ENCODE results near the gene FOXK1.

FOXK1 gene

DNA sequence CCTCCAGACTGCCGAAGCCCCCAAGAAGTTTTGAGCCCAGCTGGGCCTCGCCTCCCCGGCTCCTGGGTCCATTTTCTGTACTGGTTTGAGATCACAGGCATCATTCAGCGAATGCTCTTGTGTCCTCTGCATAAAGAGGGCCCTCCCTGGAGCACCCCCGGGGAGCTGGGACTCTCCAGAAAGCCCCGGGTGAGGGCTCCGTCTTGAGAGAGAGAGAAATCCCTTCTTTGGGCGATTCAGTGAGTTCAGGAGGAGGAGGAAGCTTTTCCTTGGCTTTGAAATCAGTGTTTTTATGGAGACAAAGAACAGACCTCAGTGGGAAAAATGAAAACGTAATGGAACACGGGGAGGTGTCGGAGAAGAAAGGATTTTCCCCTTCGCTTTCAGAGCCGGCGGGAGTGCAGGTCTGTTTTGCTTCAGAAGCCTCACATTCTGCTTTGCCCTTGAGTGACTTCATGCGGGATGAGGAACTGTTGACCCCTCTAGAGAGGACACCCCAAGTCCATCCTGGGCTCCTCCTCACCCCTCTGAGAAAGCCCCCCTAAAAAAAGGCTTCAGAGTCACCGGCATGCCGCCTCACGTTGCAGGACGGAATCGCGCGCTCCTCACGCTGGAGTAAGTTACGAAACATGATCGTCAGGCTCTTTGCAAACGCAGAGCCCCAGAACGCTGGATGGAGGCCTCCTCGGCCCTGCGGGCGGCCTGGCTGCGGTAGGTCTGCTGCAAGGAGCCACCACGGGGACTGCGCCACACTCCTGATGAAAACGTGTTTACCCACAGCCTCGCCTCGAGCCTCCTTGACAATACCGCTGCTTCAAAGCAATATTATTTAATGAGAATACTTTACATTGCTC lies 84.8 kb downstream of the FOXK1 start:
- DNase-seq: no peak

DNA sequence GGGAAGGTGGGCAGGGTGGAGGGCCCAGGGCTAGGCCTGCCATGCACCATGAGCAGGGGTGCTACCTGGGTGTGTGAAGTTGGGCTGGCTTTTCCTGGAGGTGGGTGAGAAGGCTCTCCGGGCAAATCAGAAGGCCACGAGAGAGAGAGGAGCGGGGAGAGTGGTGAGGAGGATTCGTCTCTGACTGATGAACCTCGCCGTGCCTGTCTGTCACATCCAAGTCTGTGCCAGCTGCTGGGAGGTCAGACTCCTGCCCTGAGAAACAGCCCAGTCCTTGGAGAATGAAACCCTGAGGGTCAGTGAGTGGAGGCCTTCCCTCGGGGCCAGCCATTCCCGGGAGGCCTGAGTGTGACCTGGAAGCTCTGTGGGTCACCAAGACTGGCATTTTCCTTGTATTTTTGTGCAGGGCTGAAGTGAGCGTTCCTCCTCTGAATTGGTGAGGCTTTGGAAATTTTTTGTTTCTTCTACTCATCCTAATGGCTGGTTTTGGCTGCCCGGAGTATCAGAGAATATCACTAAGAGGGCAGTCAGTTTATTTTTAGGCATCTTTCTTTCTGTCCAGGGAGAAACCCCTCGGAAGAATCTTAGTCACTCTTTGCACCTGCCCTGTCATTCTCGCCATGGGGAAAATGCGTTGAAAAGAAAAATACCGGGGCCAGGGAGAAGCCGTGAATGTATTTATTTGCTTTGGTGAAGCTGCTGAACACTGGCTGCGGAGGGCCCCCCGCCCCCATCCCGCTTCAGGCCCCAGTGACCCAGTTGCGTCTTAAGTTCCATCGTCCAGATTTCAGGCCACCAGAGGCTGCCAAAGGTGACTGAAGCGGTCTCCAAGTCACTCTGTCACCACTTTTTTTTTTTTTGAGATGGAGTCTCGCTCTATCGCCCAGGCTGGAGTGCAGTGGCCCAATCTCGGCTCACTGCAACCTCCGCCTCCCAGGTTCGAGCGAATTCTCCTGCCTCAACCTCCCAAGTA lies 86.8 kb downstream of the FOXK1 start:
- DNase-seq: no peak

DNA sequence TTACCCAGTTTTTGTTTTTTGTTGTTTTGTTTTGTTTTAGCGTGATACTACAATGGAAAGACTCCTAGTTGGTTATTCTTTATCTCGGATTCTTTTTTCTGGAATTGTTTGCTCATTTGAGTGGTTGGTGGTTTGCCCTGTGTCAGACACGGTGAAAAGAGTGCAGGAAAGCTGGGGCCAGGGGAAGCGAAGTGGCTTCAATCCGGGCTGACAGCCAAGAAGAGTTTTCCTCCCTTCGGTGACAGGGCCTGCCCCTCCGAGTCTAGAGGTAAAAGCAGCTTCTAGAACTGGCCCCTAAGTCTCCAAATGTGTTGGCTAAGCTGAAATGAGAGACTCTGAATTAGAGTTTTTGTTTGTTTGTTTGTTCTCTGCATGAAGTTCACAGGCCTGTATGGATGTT lies 87.7 kb downstream of the FOXK1 start:
- DNase-seq: peak; percentile 21

DNA sequence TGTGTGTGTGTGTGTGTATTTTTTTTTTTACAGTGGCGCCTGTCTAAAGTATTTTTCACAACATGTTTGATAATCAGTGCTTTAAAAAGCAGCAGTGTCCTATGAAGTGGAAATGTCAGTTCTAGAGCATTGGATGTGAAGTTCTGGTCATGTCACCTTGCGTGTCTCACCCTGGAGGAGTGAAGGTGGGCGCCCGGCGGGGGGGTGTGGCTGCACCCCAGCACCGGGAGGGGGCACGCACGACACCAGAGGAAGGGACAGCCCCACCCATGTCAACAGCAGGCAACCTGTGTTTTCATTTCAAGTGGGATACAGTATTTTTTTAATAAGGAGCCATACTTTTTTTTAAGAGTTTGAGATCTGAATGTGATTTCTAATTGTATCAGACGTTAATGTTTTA lies 88.8 kb downstream of the FOXK1 start:
- DNase-seq: no peak

DNA sequence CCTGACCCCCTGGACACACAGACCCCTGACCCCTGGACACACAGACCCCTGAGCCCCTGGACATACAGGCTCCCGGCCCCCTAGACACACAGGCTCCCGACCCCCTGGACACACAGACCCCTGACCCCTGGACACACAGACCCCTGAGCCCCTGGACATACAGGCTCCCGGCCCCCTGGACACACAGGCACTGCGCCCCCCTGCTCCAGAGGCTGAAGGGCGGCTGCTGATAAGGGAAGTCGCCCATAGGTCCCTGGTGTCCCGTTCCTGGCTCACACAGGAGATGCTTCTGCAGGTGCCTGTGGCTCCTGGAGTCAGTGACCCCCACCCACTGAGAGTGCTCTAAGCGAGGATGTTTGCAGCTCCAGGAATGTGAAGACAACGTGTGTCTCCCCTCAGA lies 89.6 kb downstream of the FOXK1 start:
- DNase-seq: no peak

DNA sequence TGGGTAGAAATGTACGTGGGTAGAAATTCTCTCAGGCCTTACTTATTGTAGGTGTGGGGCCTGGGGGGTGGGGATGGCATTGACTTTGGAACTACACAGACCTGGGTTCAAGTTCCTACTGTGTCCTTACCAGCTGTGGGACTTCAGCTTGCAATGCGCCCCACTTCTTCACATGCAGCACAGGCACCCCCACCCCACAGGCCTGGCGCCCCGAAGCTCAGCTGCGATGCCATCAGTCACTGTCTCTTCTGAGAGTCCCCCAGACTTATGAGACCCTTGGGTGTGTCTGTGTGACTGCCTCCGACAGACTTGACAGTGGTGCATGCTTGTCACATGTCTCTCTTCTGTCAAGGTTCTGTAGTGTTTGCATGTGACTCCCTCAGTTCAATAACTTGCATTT lies 90.2 kb downstream of the FOXK1 start:
- DNase-seq: no peak

DNA sequence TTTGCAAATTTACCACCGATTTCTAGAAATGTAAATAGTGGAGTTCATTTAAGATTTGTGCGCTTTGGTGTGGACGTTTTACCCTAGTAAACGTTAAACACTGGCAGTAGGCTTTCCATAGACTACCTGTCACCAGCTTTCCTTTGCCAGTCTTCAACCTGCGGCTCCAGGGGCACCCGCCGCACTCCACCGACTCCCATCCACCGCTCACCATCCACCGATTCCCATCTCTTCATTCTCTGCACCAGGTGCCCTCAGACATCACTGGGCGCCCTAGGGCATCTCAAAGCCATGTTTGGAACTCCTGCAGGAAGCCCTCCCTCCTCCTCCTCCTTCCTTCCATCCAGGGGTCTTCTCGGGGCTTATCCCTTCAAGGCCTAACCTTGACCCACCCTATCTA lies 91.9 kb downstream of the FOXK1 start:
- DNase-seq: no peak

DNA sequence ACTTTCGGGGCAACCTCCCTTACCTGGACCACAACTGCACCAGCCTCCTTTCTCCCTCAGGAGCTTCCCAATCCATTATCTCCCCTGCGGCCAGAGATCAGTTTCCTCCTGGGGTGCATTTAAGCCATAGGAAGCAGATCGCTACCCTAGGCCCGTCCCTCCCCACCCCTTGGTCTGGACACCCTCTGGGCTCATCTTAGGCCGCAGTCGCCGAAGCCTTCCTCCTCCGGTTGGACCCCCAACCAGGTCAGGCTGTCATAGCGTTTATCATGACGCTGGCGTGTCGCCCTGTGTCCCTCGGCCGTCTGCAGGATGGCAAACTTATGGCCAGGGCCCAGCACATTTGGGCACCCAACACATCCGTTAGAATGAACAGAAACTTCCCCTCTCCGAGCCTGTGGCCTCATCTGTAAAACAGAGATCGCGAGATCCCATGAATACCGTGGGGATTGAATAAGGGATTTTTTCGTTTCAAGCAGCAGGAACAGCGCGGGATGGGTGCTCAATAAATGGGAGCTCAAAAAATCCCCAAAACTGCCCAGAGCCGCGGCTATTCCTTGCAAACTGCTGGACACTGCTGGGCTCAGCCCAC lies 92.7 kb downstream of the FOXK1 start:
- no peak for DNase-seq

DNA sequence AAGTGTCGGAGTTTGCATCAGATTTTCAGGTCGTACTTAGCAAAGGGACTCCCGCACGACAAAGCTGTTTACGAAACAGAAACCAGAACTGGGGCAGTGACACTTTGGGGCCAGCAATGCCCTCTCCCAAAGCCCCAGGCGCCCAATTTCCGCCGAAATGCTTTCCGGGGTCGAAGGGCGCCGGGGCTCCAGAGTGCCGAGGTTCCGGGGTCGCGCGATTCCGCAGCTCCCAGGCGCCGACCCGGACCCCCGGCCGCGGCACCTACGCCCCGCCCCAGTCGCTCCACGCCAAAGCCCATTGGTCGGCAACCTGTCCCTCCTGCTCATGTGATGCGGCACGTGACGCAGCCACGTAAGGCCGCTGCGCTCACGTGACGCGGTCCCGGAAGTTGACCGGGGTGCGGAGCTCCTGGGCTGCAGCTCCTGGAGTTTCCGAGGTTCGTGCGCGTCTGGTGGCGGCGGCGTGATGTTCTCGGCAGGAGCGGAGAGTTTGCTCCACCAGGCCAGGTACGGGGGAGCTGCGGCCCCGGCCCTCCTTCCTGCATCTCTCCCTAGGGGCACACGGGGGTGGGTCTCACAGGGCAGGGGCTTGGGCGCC lies 93.3 kb downstream of the FOXK1 start, which contains the start of gene AP5Z1:
AP5Z1 (plus strand) TSS at position 374 of the 598 bp plus-strand sequence; CDS start at position 467, 93 bp downstream.
- DNase-seq: peak; percentile 87

DNA sequence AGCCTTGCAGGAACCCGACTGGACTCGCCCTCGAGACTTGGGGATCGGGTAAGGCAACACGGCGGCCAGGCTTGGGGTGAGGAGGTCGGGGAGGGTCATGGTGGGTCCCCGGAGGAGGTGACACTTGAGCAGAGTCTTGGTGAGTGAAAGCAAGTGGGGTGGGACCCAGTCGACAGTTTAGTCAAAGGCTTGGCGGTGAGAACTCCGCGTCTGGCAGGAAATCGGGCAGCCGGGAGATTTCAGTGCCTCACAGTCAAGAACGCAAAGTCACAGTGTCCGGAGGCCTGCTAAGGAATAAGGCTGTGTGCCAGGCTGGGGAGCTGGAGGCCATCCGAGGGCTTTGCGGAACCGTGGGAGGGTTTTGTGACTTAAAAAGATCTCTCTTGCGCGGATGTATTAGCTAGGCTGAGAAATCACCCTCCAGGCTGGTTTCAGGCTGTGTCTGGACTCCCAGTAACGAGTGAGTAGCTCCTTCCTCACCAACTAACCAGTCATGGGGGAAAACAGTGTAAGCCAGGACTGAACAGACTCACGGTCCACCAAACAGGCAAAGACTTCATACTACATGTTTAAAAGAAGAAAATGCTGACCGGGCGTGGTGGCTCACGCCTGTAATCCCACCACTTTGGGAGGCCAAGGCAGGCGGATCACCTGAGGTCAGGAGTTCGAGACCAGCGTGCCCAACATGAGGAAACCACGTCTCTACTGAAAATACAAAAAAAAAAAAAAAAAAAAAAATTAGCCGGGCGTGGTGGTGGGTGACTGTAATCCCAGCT lies 93.9 kb downstream of the FOXK1 start:
- DNase-seq: no peak

DNA sequence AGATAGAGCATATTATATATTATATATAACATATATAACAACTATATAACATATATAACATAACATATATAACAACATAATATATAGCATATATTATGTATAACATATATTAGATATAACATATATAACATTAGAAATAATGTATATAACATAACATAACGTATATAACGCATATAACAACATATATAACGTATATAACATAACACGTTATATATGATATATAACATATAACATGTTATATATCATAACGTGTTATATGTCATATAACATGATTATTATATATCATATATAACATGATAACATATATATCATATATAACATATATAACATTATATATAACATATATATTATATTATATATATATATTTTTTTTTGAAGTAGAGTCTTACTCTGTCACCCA lies 97.0 kb downstream of the FOXK1 start:
- DNase-seq: no peak

DNA sequence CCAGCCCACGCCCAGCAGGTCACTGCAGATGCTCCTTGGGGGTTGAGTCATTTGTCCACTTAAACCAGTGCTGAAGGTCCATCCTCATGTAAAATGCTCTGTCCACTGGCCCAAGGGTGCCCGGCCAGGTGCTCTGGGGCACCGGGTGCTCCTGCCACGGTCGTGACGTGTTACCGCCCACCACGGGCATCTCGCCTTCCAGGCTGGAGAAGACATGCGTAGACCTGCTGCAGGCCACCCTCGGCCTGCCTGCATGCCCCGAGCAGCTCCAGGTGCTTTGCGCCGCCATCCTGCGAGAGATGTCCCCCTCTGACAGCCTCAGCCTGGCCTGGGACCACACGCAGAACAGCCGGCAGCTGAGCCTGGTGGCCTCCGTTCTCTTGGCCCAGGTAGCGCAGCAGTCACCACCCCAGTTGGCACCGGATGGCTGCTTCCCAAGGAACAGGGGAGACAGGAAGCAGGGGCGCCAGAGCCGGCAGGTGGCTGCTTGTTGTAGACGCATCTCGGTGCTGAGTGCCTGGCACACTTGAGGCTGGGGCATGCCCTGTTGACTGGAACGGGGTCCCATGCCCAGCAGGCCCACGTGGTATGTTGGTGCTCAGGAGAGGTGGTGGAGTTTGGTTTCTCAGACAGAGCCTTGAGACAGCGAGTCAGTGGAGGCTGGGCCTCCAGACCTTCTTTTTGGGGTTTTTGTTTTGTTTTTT lies 99.4 kb downstream of the FOXK1 start:
- no peak for DNase-seq

DNA sequence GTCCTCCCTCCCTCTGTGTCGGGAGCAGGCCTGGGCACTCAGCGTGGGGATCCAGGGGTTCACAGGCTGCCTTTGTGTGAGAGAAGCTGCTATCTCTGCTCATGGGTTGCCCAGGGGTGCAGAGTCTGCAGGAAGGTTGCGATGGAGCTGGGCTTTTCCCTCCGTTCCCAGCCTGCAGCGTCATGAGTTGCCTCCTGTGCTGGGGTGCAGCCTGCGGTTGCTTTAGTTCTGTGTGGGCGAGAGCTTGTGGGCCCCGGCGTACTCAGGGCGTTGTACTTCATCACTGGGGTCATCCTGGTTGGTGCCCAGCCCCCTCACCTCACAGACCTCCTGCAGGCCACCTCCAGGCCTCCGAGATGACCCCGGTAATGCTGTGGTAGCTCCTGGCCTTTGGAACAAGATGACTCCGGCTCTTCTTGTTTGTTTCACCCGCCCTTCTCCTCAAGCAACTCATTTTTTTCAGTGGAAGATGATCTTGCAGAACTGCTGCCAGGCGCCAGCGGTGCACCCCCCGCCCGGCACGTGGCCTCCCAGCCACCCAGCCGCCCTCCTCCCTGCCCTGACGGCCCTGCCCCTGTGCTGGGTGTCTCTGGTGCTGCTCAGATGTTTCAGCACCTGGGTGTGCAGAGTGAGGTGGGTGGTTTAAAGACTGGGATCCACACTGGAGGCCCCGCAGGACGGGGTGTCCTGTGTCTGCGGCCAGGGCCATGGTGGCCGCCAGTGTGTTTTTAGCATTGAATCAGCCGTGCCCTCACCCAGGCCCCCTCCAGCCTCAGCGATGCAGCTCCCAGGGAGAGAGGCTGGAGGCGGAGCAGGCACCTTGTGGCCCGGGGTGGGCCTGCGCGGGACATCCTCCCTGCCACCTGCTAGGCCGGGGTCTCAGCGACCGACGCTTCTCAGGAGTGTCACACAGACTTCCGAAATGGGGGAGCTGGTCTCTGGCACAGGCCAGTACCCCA lies 100.5 kb downstream of the FOXK1 start:
- DNase-seq: no peak

DNA sequence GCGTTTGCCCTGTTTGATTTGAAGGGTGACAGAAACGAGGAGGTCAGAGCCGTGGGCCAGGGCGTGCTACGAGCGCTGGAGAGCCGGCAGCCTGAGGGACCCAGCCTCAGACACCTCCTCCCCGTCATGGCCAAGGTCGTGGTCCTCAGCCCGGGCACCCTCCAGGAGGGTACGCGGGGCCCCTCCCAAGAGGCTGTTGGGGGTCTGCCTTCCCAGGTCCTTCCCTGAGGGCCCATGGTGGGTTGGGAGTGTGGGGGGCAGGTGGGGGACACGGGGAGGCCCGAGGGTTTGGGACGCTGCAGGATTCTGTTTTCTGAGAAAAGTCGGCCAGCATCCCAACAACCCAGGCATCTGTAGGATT lies 101.2 kb downstream of the FOXK1 start:
- no peak for DNase-seq

DNA sequence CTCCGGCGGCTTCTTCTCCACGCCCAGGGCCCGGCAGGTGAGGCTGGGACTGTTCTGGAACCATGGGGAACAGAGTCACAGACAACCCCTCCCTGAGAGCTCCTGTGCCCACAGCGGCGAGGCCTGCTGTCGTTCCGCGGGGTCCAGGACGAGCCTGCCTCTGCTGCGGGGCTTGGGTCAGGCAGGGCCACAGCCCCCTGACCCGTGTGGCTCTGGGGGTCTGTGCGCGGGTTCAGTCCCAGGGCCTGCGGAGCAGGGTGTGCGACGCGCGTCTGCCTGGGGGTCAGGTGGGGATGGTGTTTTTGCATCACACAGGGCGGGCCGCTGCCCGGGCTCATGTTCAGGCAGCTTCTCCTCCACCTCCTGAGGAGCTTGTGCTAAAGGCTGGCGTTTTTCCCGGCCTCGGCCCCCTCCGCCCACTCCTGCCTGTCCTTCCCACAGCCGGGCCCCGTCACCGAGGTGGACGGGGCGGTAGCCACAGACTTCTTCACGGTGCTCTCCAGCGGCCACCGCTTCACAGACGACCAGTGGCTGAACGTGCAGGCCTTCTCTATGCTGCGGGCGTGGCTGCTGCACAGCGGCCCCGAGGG lies 101.8 kb downstream of the FOXK1 start:
- no peak for DNase-seq

DNA sequence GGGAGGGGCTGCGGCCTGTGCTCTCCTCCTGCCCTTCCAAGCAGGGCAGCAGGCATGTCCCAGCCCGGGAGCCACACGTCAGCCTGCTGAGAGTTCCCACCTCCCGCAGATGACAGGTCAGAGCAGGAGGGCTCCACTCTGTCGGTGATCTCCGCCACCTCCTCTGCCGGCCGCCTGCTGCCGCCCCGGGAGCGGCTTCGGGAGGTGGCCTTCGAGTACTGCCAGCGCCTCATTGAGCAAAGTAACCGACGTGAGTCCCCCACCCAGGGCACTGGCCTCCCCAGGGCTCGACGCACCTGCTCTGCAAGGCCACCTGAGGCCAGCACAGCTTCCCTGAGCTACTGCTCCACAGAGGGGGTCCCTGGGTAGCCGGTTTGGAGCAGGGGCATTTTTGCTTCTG lies 102.7 kb downstream of the FOXK1 start:
- no peak for DNase-seq

DNA sequence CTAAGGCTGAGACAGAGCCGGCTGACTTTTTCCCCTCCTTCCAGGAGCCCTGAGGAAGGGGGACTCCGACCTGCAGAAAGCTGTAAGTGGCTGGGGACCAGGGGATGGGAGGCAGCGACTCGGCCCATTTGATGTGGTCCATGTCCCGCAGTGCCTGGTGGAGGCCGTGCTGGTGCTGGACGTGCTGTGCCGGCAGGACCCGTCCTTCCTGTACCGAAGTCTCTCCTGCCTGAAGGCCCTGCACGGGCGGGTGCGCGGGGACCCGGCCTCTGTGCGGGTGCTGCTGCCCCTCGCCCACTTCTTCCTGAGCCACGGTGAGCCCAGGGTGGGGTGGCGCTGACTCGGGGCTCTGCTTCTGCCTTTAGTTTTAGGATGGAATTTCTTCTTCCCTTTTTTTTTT lies 103.3 kb downstream of the FOXK1 start:
- DNase-seq: no peak

DNA sequence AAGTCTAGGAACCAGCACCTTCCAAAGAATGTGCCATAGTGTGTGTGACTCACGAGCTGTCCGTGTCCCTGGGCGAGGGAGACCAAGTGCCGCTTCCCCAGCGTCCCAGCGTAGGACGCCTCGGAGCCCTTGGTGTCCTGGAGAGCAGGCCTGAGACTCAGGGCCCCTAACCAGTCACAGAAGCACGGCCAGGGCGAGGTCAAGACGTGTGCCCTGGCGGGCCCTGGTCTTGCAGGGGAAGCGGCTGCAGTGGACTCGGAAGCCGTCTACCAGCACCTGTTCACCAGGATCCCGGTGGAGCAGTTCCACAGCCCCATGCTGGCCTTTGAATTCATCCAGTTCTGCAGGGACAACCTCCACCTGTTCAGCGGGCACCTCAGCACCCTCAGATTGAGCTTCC lies 103.9 kb downstream of the FOXK1 start:
- no peak for DNase-seq

DNA sequence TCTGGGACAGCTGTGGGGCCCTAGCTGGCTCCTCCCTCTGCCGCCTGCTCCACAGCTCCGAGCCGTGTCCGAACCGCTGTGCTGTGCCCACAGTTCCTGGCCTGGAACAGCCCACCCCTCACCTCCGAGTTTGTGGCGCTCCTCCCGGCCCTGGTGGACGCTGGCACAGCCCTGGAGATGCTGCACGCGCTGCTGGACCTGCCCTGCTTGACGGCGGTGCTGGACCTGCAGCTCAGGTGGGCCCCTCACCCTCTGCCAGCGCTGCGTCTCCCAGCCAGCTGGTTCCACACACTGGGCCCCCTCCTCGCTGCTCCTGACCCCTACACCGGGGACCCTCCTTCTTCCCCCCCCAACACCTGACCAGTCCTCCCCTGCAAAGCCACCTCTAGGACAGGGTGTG lies 105.4 kb downstream of the FOXK1 start:
- no peak for DNase-seq
